ENCODE measurements around the gene NR6A1. TPM values are rescaled to one million over a fixed set of nuclear protein-coding genes. Genes with fewer than 3 reads are reported as not detected.

NR6A1 gene
- total RNA-seq, 1 experiment from 2014 or later, result 164 TPM

- DNase-seq (ENCODE audit: low spot score), result no peak
- Mint-ChIP-seq H3K9me3 (no peaks in the 10 kb centered on the region), H3K27me3 (ENCODE audit: low read depth) (no peaks in the 10 kb centered on the region), H3K27ac (0 out of 2 replicates have a peak overlapping the region, but pooled peaks have one; percentile 74), H3K36me3 (no peaks in the 10 kb centered on the region), H3K4me3 (no peak overlapping the region), H3K4me1 (peaks cover 17% of the 10 kb centered on the region)
- ChIA-PET POLR2A (no interaction called here), CTCF (interaction anchor here (3.5 kb wide), 1 partner anchor 18 kb away, joined by 19 read pairs; no protein-coding TSS in a partner anchor)
- no peak for ATAC-seq
- no peak for TF ChIP-seq NFYB (CRISPR knock-in tag; conservative IDR thresholded peaks at IDR 0.05; ENCODE audit: low read depth)
- TF ChIP-seq MYBL2 (CRISPR knock-in tag; IDR thresholded peaks at IDR 0.05), result no peak
Measured at GRCh38 chr9:124635285-124635684, 135.8 kb downstream of the NR6A1 start.

GRCh38 chr9:124632077-124632621, 139.0 kb downstream of the NR6A1 start:
- Mint-ChIP-seq H3K4me3 (no peak overlapping the region), H3K4me1 (peaks cover 10% of the 10 kb centered on the region), H3K27me3 (ENCODE audit: low read depth) (no peaks in the 10 kb centered on the region), H3K9me3 (no peaks in the 10 kb centered on the region), H3K27ac (no peak overlapping the region), H3K36me3 (no peaks in the 10 kb centered on the region)
- no peak for TF ChIP-seq ATF6 (CRISPR knock-in tag; IDR thresholded peaks at IDR 0.05)
- no peak for TF ChIP-seq ZNF423 (CRISPR knock-in tag; IDR thresholded peaks at IDR 0.05)
- TF ChIP-seq MAX (CRISPR knock-in tag; IDR thresholded peaks at IDR 0.05), result no peak
- TF ChIP-seq CTCF (IDR thresholded peaks at IDR 0.05), result no peak
- TF ChIP-seq E2F5 (CRISPR knock-in tag; IDR thresholded peaks at IDR 0.05), result no peak
- TF ChIP-seq ATF3 (CRISPR knock-in tag; conservative IDR thresholded peaks at IDR 0.05), result no peak
- no peak for TF ChIP-seq RELA (CRISPR knock-in tag; IDR thresholded peaks at IDR 0.05; ENCODE audit: borderline replicate concordance)
- TF ChIP-seq PRRX2 (CRISPR knock-in tag; IDR thresholded peaks at IDR 0.05), result no peak
- TF ChIP-seq FOXK1 (CRISPR knock-in tag; IDR thresholded peaks at IDR 0.05), result no peak
- no peak for TF ChIP-seq ZNF671 (CRISPR knock-in tag; IDR thresholded peaks at IDR 0.05)
- no peak for TF ChIP-seq NFATC4 (CRISPR knock-in tag; IDR thresholded peaks at IDR 0.05)
- TF ChIP-seq AR (CRISPR knock-in tag; IDR thresholded peaks at IDR 0.05), result no peak
- TF ChIP-seq NFE2L1 (CRISPR knock-in tag; IDR thresholded peaks at IDR 0.05), result no peak
- no peak for TF ChIP-seq ZNF396 (CRISPR knock-in tag; IDR thresholded peaks at IDR 0.05; ENCODE audit: borderline replicate concordance)
- POLR2A ChIA-PET, result no interaction called here
- DNase-seq (ENCODE audit: low spot score) (no peak), ATAC-seq (no peak)
- CTCF ChIA-PET, result interaction anchor here (1.2 kb wide), 1 partner anchor 15 kb away, joined by 5 read pairs; no protein-coding TSS in a partner anchor

Measured in WTC11 (cell line).